Transverse colon (tissue), 4 donors: ENCODE measurements around the gene TYROBP. TPM values are rescaled to one million over a fixed set of nuclear protein-coding genes. Genes with fewer than 3 reads are reported as not detected.

Experiments
- DNase-seq: peaks from one replicate; pipeline ENCODE4 v3.0.0-alpha.2; 2019
- H3K27ac ChIP-seq, 4 donors: fragments of 200-600 bp; sonication (generic); 2 replicates each; pipeline ENCODE4 v1.5.1; 2016 to 2018; ENCODE audit warnings: inconsistent platforms in 4 of 4
- H3K27me3 ChIP-seq: fragments of 200-600 bp; sonication (generic); 2 replicates; pipeline ENCODE4 v1.5.1; 2017; ENCODE audit warnings: inconsistent platforms
- H3K36me3 ChIP-seq, 4 donors: fragments of 200-600 bp; sonication (generic); 2 replicates each; pipeline ENCODE4 v1.5.1; 2017 to 2019; ENCODE audit warnings: inconsistent platforms in 4 of 4
- H3K4me1 ChIP-seq, 4 donors: fragments of 200-600 bp; sonication (generic); 2 replicates each; pipeline ENCODE4 v1.5.1; 2017 to 2020; ENCODE audit warnings: inconsistent platforms in 4 of 4
- H3K4me3 ChIP-seq, 4 donors: fragments of 200-600 bp; sonication (generic); 1 replicate in 1 of 4; 2 replicates in 3 of 4; pipeline versions ENCODE4 v1.5.1 to v1.6.1; 2017 to 2019; ENCODE audit warnings: inconsistent platforms in 4 of 4
- H3K9me3 ChIP-seq, 2 donors: fragments of 200-600 bp; sonication (generic); 2 replicates each; pipeline ENCODE4 v1.5.1; 2017 to 2019; ENCODE audit warnings: inconsistent platforms in 2 of 2
- EP300 ChIP-seq: sonication (generic); formaldehyde crosslinking; IDR thresholded peaks from one replicate; pipeline ENCODE4 v1.6.1; 2017; ENCODE audit warnings: antibody characterized with exemption, low read depth
- POLR2A ChIP-seq: fragments of 450-650 bp; IDR thresholded peaks from one replicate; pipeline ENCODE4 v1.6.1; 2016; ENCODE audit warnings: antibody characterized with exemption, mild to moderate bottlenecking, moderate library complexity
- POLR2AphosphoS5 ChIP-seq, 3 donors: sonication (generic); formaldehyde crosslinking; IDR thresholded peaks; one replicate each; pipeline ENCODE4 v1.6.1; 2016; ENCODE audit warnings: antibody characterized with exemption in 3 of 3
- WGBS, 2 donors: methylation state at CpG; one replicate each; pipeline ENCODE4 v1.1.5; 2018; ENCODE audit warnings: low coverage in 1 of 2; 5-methylcytosine and 5-hydroxymethylcytosine counted together
- in situ Hi-C, 4 donors: fragments of 200-750 bp; cut with MboI; loops; one replicate each; pipeline versions ENCODE4 v1.15.0 to v1.15.1; 2017; ENCODE audit warnings: low sequenced_read_pairs in 3 of 4, low pct_ligation_motif_present in 1 of 4, low pct_unique_long_range_greater_than_20kb in 1 of 4
- intact Hi-C: fragments of 100-400 bp; cut with DNase I; formaldehyde crosslinking; loops from one replicate; pipeline ENCODE4 v1.15.1; 2023; ENCODE audit warnings: low total_unique reads
- total RNA-seq, 4 donors: library from RNA; depleted of rRNA; stranded (reverse); fragments of >200 nt; gene quantifications; one replicate each; pipeline ENCODE4 v1.1.0, GENCODE V29; 2016
- TF ChIP-seq, protein P1 (sequence below), 5 experiments: fragments of 200-600 bp in 3 of 5; fragments of 450-650 bp in 2 of 5; sonication (generic) in 3 of 5; IDR thresholded peaks; 1 replicate in 2 of 5; 2 replicates in 3 of 5; pipeline ENCODE4 v1.5.1; 2016 to 2017; ENCODE audit warnings: antibody characterized with exemption in 5 of 5, inconsistent platforms in 3 of 5, mild to moderate bottlenecking in 2 of 5, moderate library complexity in 1 of 5

TYROBP gene
- total RNA-seq, 4 donors from 2014 or later = 25.6 to 81.5 (median 52.2) TPM

DNA sequence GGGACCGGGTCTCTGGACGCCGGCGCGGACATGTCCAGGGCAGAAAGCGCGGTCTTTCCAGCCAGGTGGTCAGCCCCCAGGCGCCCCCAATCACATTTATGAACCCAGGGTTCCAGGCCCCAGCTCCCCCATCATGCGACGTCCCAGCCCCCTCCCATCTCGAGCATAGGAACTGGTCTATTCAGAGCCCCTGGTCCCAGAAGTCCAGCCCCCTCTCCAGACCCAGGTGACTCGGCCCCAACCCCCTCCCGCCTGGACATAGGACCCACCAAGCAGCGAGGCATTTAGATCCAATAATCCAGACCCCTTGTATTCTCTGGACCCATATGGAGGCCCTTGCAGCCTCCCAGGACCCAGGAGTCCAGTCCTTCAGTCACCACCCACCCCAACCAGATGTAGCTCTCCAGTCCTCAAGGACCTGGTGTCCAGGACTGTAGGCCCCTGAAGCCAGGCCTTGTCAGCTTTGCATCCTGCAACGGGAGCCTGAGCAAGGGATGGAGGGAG lies 39.2 kb downstream of the TYROBP start:
- Histone ChIP-seq H3K9me3 (no peaks in the 10 kb centered on the region), H3K27me3 (peaks cover 59% of the 10 kb centered on the region), H3K36me3 (no peaks in the 10 kb centered on the region), H3K4me1 (peaks cover 10 to 24% (median 20%) of the 10 kb centered on the region in 4 donors), H3K27ac (no peak overlapping the region), H3K4me3 (peak overlapping the region; percentile 10 to 60 (median 34))
- WGBS, 2 donors = 4% methylated on average over 10 of the region's 15 CpGs; no CpG with 5 or more reads in 1 of the 2 donors
- intact Hi-C loops = no loop called here
- in situ Hi-C loops = no loop called here
- DNase-seq = no peak
- no peak for TF ChIP-seq POLR2A
- TF ChIP-seq POLR2AphosphoS5 (IDR thresholded peaks at IDR 0.05) = no peak
- TF ChIP-seq EP300 = no peak
- TF ChIP-seq, protein P1, sequence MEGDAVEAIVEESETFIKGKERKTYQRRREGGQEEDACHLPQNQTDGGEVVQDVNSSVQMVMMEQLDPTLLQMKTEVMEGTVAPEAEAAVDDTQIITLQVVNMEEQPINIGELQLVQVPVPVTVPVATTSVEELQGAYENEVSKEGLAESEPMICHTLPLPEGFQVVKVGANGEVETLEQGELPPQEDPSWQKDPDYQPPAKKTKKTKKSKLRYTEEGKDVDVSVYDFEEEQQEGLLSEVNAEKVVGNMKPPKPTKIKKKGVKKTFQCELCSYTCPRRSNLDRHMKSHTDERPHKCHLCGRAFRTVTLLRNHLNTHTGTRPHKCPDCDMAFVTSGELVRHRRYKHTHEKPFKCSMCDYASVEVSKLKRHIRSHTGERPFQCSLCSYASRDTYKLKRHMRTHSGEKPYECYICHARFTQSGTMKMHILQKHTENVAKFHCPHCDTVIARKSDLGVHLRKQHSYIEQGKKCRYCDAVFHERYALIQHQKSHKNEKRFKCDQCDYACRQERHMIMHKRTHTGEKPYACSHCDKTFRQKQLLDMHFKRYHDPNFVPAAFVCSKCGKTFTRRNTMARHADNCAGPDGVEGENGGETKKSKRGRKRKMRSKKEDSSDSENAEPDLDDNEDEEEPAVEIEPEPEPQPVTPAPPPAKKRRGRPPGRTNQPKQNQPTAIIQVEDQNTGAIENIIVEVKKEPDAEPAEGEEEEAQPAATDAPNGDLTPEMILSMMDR (IDR thresholded peaks at IDR 0.05) = no peak

DNA sequence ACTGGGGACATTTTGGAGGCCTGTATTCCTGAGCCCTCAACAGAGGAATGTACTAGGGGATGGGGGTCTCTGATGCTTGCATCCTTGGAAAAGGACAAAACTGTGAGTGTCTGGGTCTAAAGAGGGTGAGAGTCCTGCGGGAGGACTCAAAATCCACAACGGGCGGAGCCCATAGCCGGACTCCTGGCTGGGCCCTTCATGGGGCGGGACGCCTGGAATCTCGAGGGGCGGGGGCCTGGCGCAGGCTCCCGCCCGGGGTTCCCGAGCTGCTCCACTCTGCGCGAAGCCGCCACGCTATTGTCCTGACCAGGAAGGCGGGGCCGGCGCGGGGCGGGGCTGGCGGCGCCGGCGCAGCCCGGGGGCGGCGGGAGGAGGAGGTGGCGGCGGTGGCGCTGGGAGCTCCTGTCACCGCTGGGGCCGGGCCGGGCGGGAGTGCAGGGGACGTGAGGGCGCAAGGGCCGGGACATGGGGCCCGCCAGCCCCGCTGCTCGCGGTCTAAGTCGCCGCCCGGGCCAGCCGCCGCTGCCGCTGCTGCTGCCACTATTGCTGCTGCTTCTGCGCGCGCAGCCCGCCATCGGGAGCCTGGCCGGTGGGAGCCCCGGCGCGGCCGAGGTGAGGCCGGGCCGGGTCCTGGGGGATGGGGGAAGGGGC lies 39.8 kb downstream of the TYROBP start, which contains the start of gene APLP1:
Gene APLP1, plus strand, starts transcription at position 403 of the 651 bp plus-strand sequence. Its CDS starts 63 bp downstream, at position 466.
- DNase-seq = peak; percentile 59
- H3K27me3 ChIP-seq = peaks cover 63% of the 10 kb centered on the region
- no peaks in the 10 kb centered on the region for H3K9me3 ChIP-seq
- in situ Hi-C loops = no loop called here
- H3K27ac ChIP-seq = no peak within 1 kb of the TSS
- WGBS, 2 donors = 4% methylated on average over 5 of the region's 60 CpGs; no CpG with 5 or more reads in 1 of the 2 donors
- TF ChIP-seq, protein P1 (IDR thresholded peaks at IDR 0.05) = no peak
- TF ChIP-seq POLR2AphosphoS5 (IDR thresholded peaks at IDR 0.05) = no peak
- TF ChIP-seq POLR2A = no peak
- no peak for TF ChIP-seq EP300
- no peaks in the 10 kb centered on the region for H3K36me3 ChIP-seq
- intact Hi-C loops = no loop called here
- peaks cover 10 to 24% (median 20%) of the 10 kb centered on the region in 4 donors for H3K4me1 ChIP-seq
- peak within 1 kb of the TSS; percentile 10 to 60 (median 34) for H3K4me3 ChIP-seq

DNA sequence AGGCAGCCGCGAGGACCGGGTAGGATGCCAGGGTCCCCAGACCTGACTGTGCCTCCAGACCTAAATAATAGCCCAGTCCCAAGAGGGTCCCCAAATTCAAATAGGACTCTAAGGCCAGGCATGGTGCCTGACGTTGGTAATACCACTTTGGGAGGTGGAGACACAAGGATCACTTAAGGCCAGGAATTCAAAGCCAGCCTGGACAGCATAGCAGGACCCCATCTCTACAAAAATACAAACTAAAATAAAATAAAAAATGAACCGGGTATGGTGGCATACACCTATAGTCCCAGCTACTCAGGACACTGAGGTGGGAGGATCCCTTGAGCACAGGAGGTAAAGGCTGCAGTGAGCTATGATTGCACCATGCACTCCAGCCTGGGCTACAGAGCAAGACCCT lies 45.1 kb downstream of the TYROBP start:
- in situ Hi-C loops (no loop called here), intact Hi-C loops (no loop called here)
- Histone ChIP-seq H3K27me3 (peaks cover 77% of the 10 kb centered on the region), H3K9me3 (no peaks in the 10 kb centered on the region), H3K36me3 (no peaks in the 10 kb centered on the region), H3K27ac (no peak overlapping the region), H3K4me1 (peaks cover 0 to 6% (median under 1%) of the 10 kb centered on the region in 4 donors), H3K4me3 (no peak overlapping the region)
- no peak for DNase-seq
- 77 to 80% methylated on average over 2 of the region's 5 CpGs for WGBS, 2 donors
- no peak for TF ChIP-seq POLR2AphosphoS5 (IDR thresholded peaks at IDR 0.05)
- TF ChIP-seq EP300 = no peak

DNA sequence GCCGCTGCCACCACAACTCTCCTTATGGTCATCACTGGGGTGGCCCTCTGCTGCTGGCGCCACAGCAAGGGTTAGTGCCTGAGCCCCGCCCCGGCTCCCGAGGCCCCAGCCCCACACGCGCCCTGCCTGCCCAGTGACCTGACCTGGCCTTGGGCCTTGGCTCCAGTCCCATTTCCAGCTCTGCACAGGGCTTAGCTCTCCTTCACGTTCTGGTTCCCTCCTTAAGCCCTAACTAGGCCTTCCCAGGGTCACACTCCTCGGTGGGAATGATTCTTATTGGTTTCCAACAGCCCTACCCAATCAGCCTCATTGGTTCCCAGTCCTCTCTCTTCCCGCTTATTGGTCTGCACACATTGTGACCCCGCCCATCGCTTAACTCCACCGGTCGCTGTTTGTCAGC lies 45.6 kb downstream of the TYROBP start:
- DNase-seq = no peak
- intact Hi-C loops = no loop called here
- H3K27me3 ChIP-seq = peaks cover 76% of the 10 kb centered on the region

More for the DNA sequence above, 45.6 kb downstream of the TYROBP start:
- in situ Hi-C loops = no loop called here
- H3K9me3 ChIP-seq = no peaks in the 10 kb centered on the region
- no peak overlapping the region for H3K27ac ChIP-seq
- H3K36me3 ChIP-seq = no peaks in the 10 kb centered on the region
- 81% methylated on average over 14 of the region's 14 CpGs; no CpG with 5 or more reads in 1 of the 2 donors for WGBS, 2 donors
- no peak overlapping the region for H3K4me3 ChIP-seq
- no peak for TF ChIP-seq EP300
- no peak for TF ChIP-seq POLR2AphosphoS5 (IDR thresholded peaks at IDR 0.05)
- no peak for TF ChIP-seq POLR2A
- TF ChIP-seq, protein P1 (IDR thresholded peaks at IDR 0.05) = no peak
- H3K4me1 ChIP-seq = peaks cover 0 to 5% (median 0%) of the 10 kb centered on the region in 4 donors
